H1 (cell line): Measurements from ENCODE around the gene SP7. TPM values are rescaled to one million over a fixed set of nuclear protein-coding genes. Genes with fewer than 3 reads are reported as not detected.

ENCODE experiments used
- CBX8 ChIP-seq: fragments of 300-800, 300-1000 bp; sonication (generic); IDR thresholded peaks from 2 replicates; pipeline ENCODE4 v1.7.1; 2016; ENCODE audit warnings: low read depth, low read length, borderline replicate concordance
- JUND ChIP-seq: IDR thresholded peaks from 2 replicates; pipeline ENCODE4 v1.6.1; 2011; ENCODE audit warnings: mild to moderate bottlenecking, improper control_type of control experiment, low read length
- polyA plus RNA-seq, 7 experiments: library from polyadenylated mRNA; depleted of rRNA in 3 of 7; stranded (reverse) in 5 of 7; unstranded in 2 of 7; fragments of >200 nt in 5 of 7; fragments of 200-250 nt in 2 of 7; gene quantifications; 1 replicate in 5 of 7; 2 replicates in 1 of 7; 4 replicates in 1 of 7; pipeline versions ENCODE4 v1.2.1 to v1.2.3, GENCODE V29; 2011 to 2013; ENCODE audit warnings: missing spikeins in 2 of 7, mixed read lengths in 2 of 7
- total RNA-seq: library from RNA; stranded (reverse); fragmentation: NEBNext Ultra II Directional; extraction: Animal tissue kit (Norgen Biotek cat#: 25700); gene quantifications from 2 replicates; pipeline ENCODE4 v1.2.1, GENCODE V29; 2021

SP7 gene
- total and polyA plus RNA-seq, 2 of the 8 experiments (the other 6 are each of a cell fraction or from before 2014, with no cell fraction given), result 0.12 to 0.13 TPM

- TF ChIP-seq CBX8 (no peak), JUND (no peak)
- TF ChIP-seq, all 59 proteins: peak for 19
Observed at GRCh38 chr12:53295070-53295890, 40.9 kb downstream of the SP7 start, which contains the start of gene PFDN5 (continued).
